Osteoblast (primary cell): ENCODE measurements around the gene FAM114A1. TPM values are rescaled to one million over a fixed set of nuclear protein-coding genes. Genes with fewer than 3 reads are reported as not detected.

ENCODE experiments used
- DNase-seq: peaks from one replicate; pipeline ENCODE4 v3.0.0; 2011; ENCODE audit warnings: low spot score, mixed read lengths; ENCODE audit not compliant: insufficient read length; ENCODE audit errors: missing footprints
- H2AFZ ChIP-seq: 2 replicates; pipeline ENCODE4 v1.6.0; 2011; ENCODE audit warnings: mild to moderate bottlenecking, low read length
- H3K27ac ChIP-seq: 2 replicates; pipeline ENCODE4 v1.5.1; 2011; ENCODE audit warnings: mild to moderate bottlenecking, low read depth, low read length, moderate library complexity
- H3K27me3 ChIP-seq: 2 replicates; pipeline ENCODE4 v1.6.0; 2012; ENCODE audit warnings: mild to moderate bottlenecking, control low read depth, inconsistent platforms, low read length, moderate library complexity; ENCODE audit not compliant: insufficient read depth
- H3K36me3 ChIP-seq: 2 replicates; pipeline ENCODE4 v1.5.1; 2011; ENCODE audit warnings: mild to moderate bottlenecking, low read length, control low read depth, moderate library complexity; ENCODE audit not compliant: insufficient read depth
- H3K4me1 ChIP-seq: 2 replicates; pipeline ENCODE4 v1.5.1; 2011; ENCODE audit warnings: mild to moderate bottlenecking, low read length, control low read depth, moderate library complexity; ENCODE audit not compliant: insufficient read depth
- H3K4me2 ChIP-seq: 2 replicates; pipeline ENCODE4 v1.6.0; 2011; ENCODE audit warnings: mild to moderate bottlenecking, low read length; ENCODE audit not compliant: insufficient read depth
- H3K4me3 ChIP-seq: fragments of 200-600 bp; sonication (generic); 3 replicates; pipeline ENCODE4 v1.5.1; 2012; ENCODE audit warnings: mild to moderate bottlenecking, low read length, inconsistent platforms; ENCODE audit not compliant: insufficient read depth
- H3K79me2 ChIP-seq: 2 replicates; pipeline ENCODE4 v1.6.0; 2012; ENCODE audit warnings: mild to moderate bottlenecking, low read length, control low read depth, inconsistent platforms; ENCODE audit not compliant: insufficient read depth
- H3K9me3 ChIP-seq: 2 replicates; pipeline ENCODE4 v1.5.1; 2011; ENCODE audit warnings: low read depth, low read length, control low read depth
- H4K20me1 ChIP-seq: 2 replicates; pipeline ENCODE4 v1.6.0; 2012; ENCODE audit warnings: mild to moderate bottlenecking, low read length, control low read depth; ENCODE audit not compliant: insufficient read depth
- CTCF ChIP-seq: IDR thresholded peaks from 2 replicates; pipeline ENCODE4 v1.5.1; 2011; ENCODE audit warnings: mild to moderate bottlenecking, low read depth, low read length, moderate library complexity; ENCODE audit errors: extremely low read depth
- total RNA-seq: library from RNA; depleted of rRNA; stranded (reverse); fragments of >200 nt; gene quantifications from 2 replicates; pipeline ENCODE4 v1.2.3, GENCODE V29; 2012

FAM114A1 gene
- total RNA-seq, 1 donor, result 392 TPM

GRCh38 chr4:38834570-38834969, 33.0 kb upstream of the FAM114A1 start:
- Histone ChIP-seq H3K27me3 (no peaks in the 10 kb centered on the region), H3K4me1 (peaks cover 7% of the 10 kb centered on the region), H3K9me3 (no peaks in the 10 kb centered on the region), H3K36me3 (no peaks in the 10 kb centered on the region), H3K79me2 (no peaks in the 10 kb centered on the region), H3K4me2 (no peak overlapping the region), H4K20me1 (no peaks in the 10 kb centered on the region), H3K4me3 (no peak overlapping the region), H3K27ac (no peak overlapping the region), H2AFZ (no peak overlapping the region)
- DNase-seq, result no peak
- TF ChIP-seq CTCF, result no peak

GRCh38 chr4:38837334-38837733, 30.3 kb upstream of the FAM114A1 start:
- peaks cover 7% of the 10 kb centered on the region for H3K4me1 ChIP-seq
- no peaks in the 10 kb centered on the region for H3K79me2 ChIP-seq
- no peak for TF ChIP-seq CTCF
- H3K27ac ChIP-seq, result no peak overlapping the region
- no peak overlapping the region for H3K4me3 ChIP-seq
- no peak overlapping the region for H3K4me2 ChIP-seq
- no peaks in the 10 kb centered on the region for H3K36me3 ChIP-seq
- DNase-seq, result no peak
- no peak overlapping the region for H2AFZ ChIP-seq
- no peaks in the 10 kb centered on the region for H4K20me1 ChIP-seq
- no peaks in the 10 kb centered on the region for H3K27me3 ChIP-seq
- no peaks in the 10 kb centered on the region for H3K9me3 ChIP-seq

- Histone ChIP-seq H3K9me3 (no peaks in the 10 kb centered on the region), H3K36me3 (no peaks in the 10 kb centered on the region), H3K27me3 (no peaks in the 10 kb centered on the region), H3K4me2 (no peak overlapping the region), H2AFZ (no peak overlapping the region), H3K79me2 (no peaks in the 10 kb centered on the region), H3K4me3 (no peak overlapping the region), H3K4me1 (peaks cover 7% of the 10 kb centered on the region), H3K27ac (no peak overlapping the region), H4K20me1 (no peaks in the 10 kb centered on the region)
- no peak for DNase-seq
- no peak for TF ChIP-seq CTCF
These were observed 29.8 kb upstream of the FAM114A1 start for GRCh38 chr4:38837849-38838248.

- Histone ChIP-seq H3K4me3 (no peak overlapping the region), H2AFZ (no peak overlapping the region)
These were observed 24.6 kb upstream of the FAM114A1 start for GRCh38 chr4:38842994-38843393.

More at GRCh38 chr4:38842994-38843393, 24.6 kb upstream of the FAM114A1 start:
- Histone ChIP-seq H3K9me3 (no peaks in the 10 kb centered on the region), H3K27ac (no peak overlapping the region), H3K36me3 (no peaks in the 10 kb centered on the region), H3K27me3 (no peaks in the 10 kb centered on the region), H3K4me2 (no peak overlapping the region), H3K79me2 (no peaks in the 10 kb centered on the region), H4K20me1 (no peaks in the 10 kb centered on the region), H3K4me1 (peaks cover 4% of the 10 kb centered on the region)
- DNase-seq, result no peak
- TF ChIP-seq CTCF, result no peak
